HCT116 (cell line): ENCODE data around the gene ACVR1B. TPM values are rescaled to one million over a fixed set of nuclear protein-coding genes. Genes with fewer than 3 reads are reported as not detected.

Experiments
- ATAC-seq: fragments of 200-7000 bp; cut with Tn5 transposase; 2 replicates; pipeline ENCODE4 v1.9.1; 2020; ENCODE audit warnings: mild to moderate bottlenecking, moderate library complexity
- BruUV-seq: library from RNA; stranded (reverse); fragments of 400-500 nt; replicated peaks from 2 replicates; lab custom pipeline; 2021; lab: Mats Ljungman, UMichigan
- CTCF ChIA-PET: fragments of 300-600 bp; sonication (Branson Sonifier 250); formaldehyde crosslinking; loops from one replicate; lab custom pipeline; 2021; ENCODE audit warnings: antibody characterized with exemption; lab: Charles Lee
- POLR2A ChIA-PET: fragments of 300-600, 350-600 bp; sonication (Branson Sonifier 250); formaldehyde crosslinking; loops from one replicate; lab custom pipeline; 2021; ENCODE audit warnings: antibody characterized with exemption; lab: Charles Lee
- RAD21 ChIA-PET, 2 experiments: fragments of 300-600 bp; sonication (Branson Sonifier 250); formaldehyde crosslinking; loops; one replicate each; lab custom pipeline; 2023; ENCODE audit warnings: low total read pairs in 2 of 2; ENCODE audit not compliant: uncharacterized antibody in 2 of 2, unreplicated experiment in 2 of 2, low non-redundant PET in 1 of 2; lab: Charles Lee
- DNase-seq: peaks from one replicate; pipeline ENCODE4 v3.0.0-alpha.2; 2010; ENCODE audit warnings: low read depth, low spot score
- H2AFZ ChIP-seq: fragments of 200-600 bp; shearing (Covaris generic), sonication (generic); 2 replicates; pipeline ENCODE4 v1.6.1; 2017; ENCODE audit warnings: low read depth, mixed run types, mixed read lengths, antibody characterized with exemption, low read length; ENCODE audit not compliant: poor library complexity, severe bottlenecking
- H3K27ac ChIP-seq: 2 replicates; pipeline ENCODE4 v1.5.1; 2012; ENCODE audit warnings: low read depth, low read length
- H3K27me3 ChIP-seq: fragments of 200-600 bp; sonication (generic); 2 replicates; pipeline ENCODE4 v1.6.1; 2016; ENCODE audit warnings: mixed run types, low read length, mixed read lengths; ENCODE audit not compliant: insufficient read depth
- H3K36me3 ChIP-seq, 2 experiments: fragments of 200-500 bp in 1 of 2; fragments of 200-600 bp in 1 of 2; sonication (Bioruptor generic) in 1 of 2; sonication (generic) in 1 of 2; 2 replicates each; pipeline versions ENCODE4 v1.5.1 to v1.6.1; 2014 to 2016; ENCODE audit warnings: low read length in 2 of 2, inconsistent platforms in 1 of 2, mixed read lengths in 1 of 2, mixed run types in 1 of 2; ENCODE audit not compliant: insufficient read depth in 2 of 2, control insufficient read depth in 1 of 2
- H3K4me1 ChIP-seq, 2 experiments: fragments of 200-600 bp in 1 of 2; sonication (generic) in 1 of 2; 2 replicates each; pipeline versions ENCODE4 v1.5.1 to v1.6.1; 2012 to 2017; ENCODE audit warnings: low read length in 2 of 2, inconsistent platforms in 1 of 2, mild to moderate bottlenecking in 1 of 2, mixed read lengths in 1 of 2, mixed run types in 1 of 2, moderate library complexity in 1 of 2; ENCODE audit not compliant: insufficient read depth in 2 of 2, control insufficient read depth in 1 of 2
- H3K4me2 ChIP-seq: fragments of 200-600 bp; sonication (generic); 2 replicates; pipeline ENCODE4 v1.6.1; 2017; ENCODE audit warnings: mixed run types, low read length, mixed read lengths
- H3K4me3 ChIP-seq, 2 experiments: fragments of 200-600 bp in 1 of 2; sonication (generic) in 1 of 2; replicated peaks in 1 of 2; 2 replicates each; pipeline ENCODE4 v1.5.1; 2011 to 2016; ENCODE audit warnings: low read length in 2 of 2, control low read depth in 1 of 2, low read depth in 1 of 2, mild to moderate bottlenecking in 1 of 2, mixed read lengths in 1 of 2, mixed run types in 1 of 2
- H3K79me2 ChIP-seq: fragments of 200-600 bp; sonication (generic); 2 replicates; pipeline ENCODE4 v1.6.1; 2017; ENCODE audit warnings: mild to moderate bottlenecking, mixed run types, low read length, moderate library complexity, mixed read lengths; ENCODE audit not compliant: insufficient read depth
- H3K9ac ChIP-seq: fragments of 200-600 bp; sonication (generic); 2 replicates; pipeline ENCODE4 v1.6.1; 2016; ENCODE audit warnings: low read length, mixed read lengths
- H3K9me2 ChIP-seq: fragments of 200-600 bp; sonication (generic), shearing (Covaris generic); 2 replicates; pipeline ENCODE4 v1.6.1; 2017; ENCODE audit warnings: mixed run types, mild to moderate bottlenecking, moderate library complexity; ENCODE audit not compliant: insufficient read depth
- H3K9me3 ChIP-seq, 2 experiments: fragments of 200-500 bp in 1 of 2; fragments of 200-600 bp in 1 of 2; sonication (Bioruptor generic) in 1 of 2; sonication (generic) in 1 of 2; 2 replicates each; pipeline ENCODE4 v1.6.1; 2014 to 2017; ENCODE audit warnings: low read length in 2 of 2, mixed read lengths in 2 of 2, inconsistent platforms in 1 of 2, low read depth in 1 of 2, mild to moderate bottlenecking in 1 of 2, mixed run types in 1 of 2, moderate library complexity in 1 of 2; ENCODE audit not compliant: control insufficient read depth in 1 of 2, insufficient read depth in 1 of 2
- H4K20me1 ChIP-seq: fragments of 200-600 bp; sonication (generic), shearing (Covaris generic); 2 replicates; pipeline ENCODE4 v1.6.1; 2017; ENCODE audit warnings: mixed run types, mild to moderate bottlenecking, moderate library complexity; ENCODE audit not compliant: insufficient read depth
- CEBPB ChIP-seq: IDR thresholded peaks from 2 replicates; pipeline ENCODE4 v1.6.1; 2012; ENCODE audit warnings: low read depth
- EGR1 ChIP-seq: IDR thresholded peaks from 2 replicates; pipeline ENCODE4 v1.6.1; 2012; ENCODE audit warnings: low read depth
- ELF1 ChIP-seq: IDR thresholded peaks from 2 replicates; pipeline ENCODE4 v1.6.1; 2012; ENCODE audit warnings: low read depth, borderline replicate concordance
- EZH2phosphoT487 ChIP-seq: fragments of 200-600 bp; IDR thresholded peaks from 2 replicates; pipeline ENCODE4 v1.6.1; 2018; ENCODE audit warnings: antibody characterized with exemption, borderline replicate concordance
- FOSL1 ChIP-seq: IDR thresholded peaks from 2 replicates; pipeline ENCODE4 v1.6.1; 2012; ENCODE audit warnings: low read depth
- JUND ChIP-seq: IDR thresholded peaks from 2 replicates; pipeline ENCODE4 v1.6.1; 2012
- POLR2A ChIP-seq: IDR thresholded peaks from 2 replicates; pipeline ENCODE4 v1.7.0; 2011; ENCODE audit warnings: borderline replicate concordance; ENCODE audit not compliant: insufficient read depth, insufficient read length; ENCODE audit errors: extremely low read depth
- POLR2AphosphoS5 ChIP-seq: IDR thresholded peaks from 2 replicates; pipeline ENCODE4 v1.6.1; 2011; ENCODE audit warnings: mild to moderate bottlenecking, low read depth, low read length, moderate library complexity
- RAD21 ChIP-seq: IDR thresholded peaks from 2 replicates; pipeline ENCODE4 v1.6.1; 2012; ENCODE audit warnings: low read depth, mild to moderate bottlenecking
- REST ChIP-seq: IDR thresholded peaks from 2 replicates; pipeline ENCODE4 v1.6.1; 2012; ENCODE audit warnings: low read depth
- SIN3A ChIP-seq: IDR thresholded peaks from 2 replicates; pipeline ENCODE4 v1.6.1; 2012; ENCODE audit warnings: low read depth
- SP1 ChIP-seq: IDR thresholded peaks from 2 replicates; pipeline ENCODE4 v1.6.1; 2012; ENCODE audit warnings: low read depth
- SRF ChIP-seq: IDR thresholded peaks from 2 replicates; pipeline ENCODE4 v1.6.1; 2012; ENCODE audit warnings: low read depth
- TCF7L2 ChIP-seq: IDR thresholded peaks from 2 replicates; pipeline ENCODE4 v1.7.0; 2011; ENCODE audit warnings: borderline replicate concordance, inconsistent platforms; ENCODE audit not compliant: insufficient read depth, insufficient read length; ENCODE audit errors: extremely low read depth
- ZFX ChIP-seq: fragments of 450-650 bp; IDR thresholded peaks from 2 replicates; pipeline ENCODE4 v1.6.1; 2017
- ZNF274 ChIP-seq: fragments of 200-500 bp; sonication (Bioruptor generic); IDR thresholded peaks from 2 replicates; pipeline ENCODE4 v1.6.1; 2014; ENCODE audit warnings: mild to moderate bottlenecking, low read depth, low read length, inconsistent platforms
- intact Hi-C: fragments of 100-400 bp; cut with micrococcal nuclease; formaldehyde crosslinking; loops from 2 replicates; pipeline ENCODE4 v1.10.0; 2022
- total RNA-seq: library from RNA; stranded (reverse); gene quantifications from one replicate; pipeline ENCODE4 v1.2.1, GENCODE V29; 2021; ENCODE audit not compliant: unreplicated experiment
- TF ChIP-seq, protein P1 (sequence below): IDR thresholded peaks from 2 replicates; pipeline ENCODE4 v1.6.1; 2011; ENCODE audit warnings: mild to moderate bottlenecking, low read length, moderate library complexity; ENCODE audit not compliant: insufficient replicate concordance; ENCODE audit errors: extremely low read depth
- TF ChIP-seq, protein P2 (sequence below), 3 experiments: fragments of 200-600 bp in 1 of 3; sonication (generic) in 1 of 3; IDR thresholded peaks in 2 of 3; conservative IDR thresholded peaks in 1 of 3; 2 replicates each; pipeline ENCODE4 v1.5.1; 2012 to 2017; ENCODE audit warnings: low read depth in 2 of 3, low read length in 2 of 3, antibody characterized with exemption in 1 of 3, borderline replicate concordance in 1 of 3, control low read depth in 1 of 3, mild to moderate bottlenecking in 1 of 3, mixed read lengths in 1 of 3, mixed run types in 1 of 3, moderate library complexity in 1 of 3; ENCODE audit not compliant: insufficient read depth in 1 of 3

Gene ACVR1B
- total RNA-seq, 1 experiment from 2014 or later = 22.7 TPM

GRCh38 chr12:52007982-52008510 lies 56.5 kb downstream of the ACVR1B start:
- Histone ChIP-seq H4K20me1 (no peaks in the 10 kb centered on the region), H3K27ac (no peak overlapping the region), H3K79me2 (no peaks in the 10 kb centered on the region), H3K4me3 (no peak overlapping the region), H3K9me3 (no peaks in the 10 kb centered on the region), H3K4me1 (peaks cover 0 to 7% of the 10 kb centered on the region in 2 experiments; a peak in 2 of 4 replicates), H3K9me2 (no peaks in the 10 kb centered on the region), H3K4me2 (no peak overlapping the region), H3K36me3 (no peaks in the 10 kb centered on the region), H3K27me3 (no peaks in the 10 kb centered on the region), H3K9ac (no peak overlapping the region), H2AFZ (no peak overlapping the region)
- DNase-seq = no peak
- ChIA-PET POLR2A (no interaction called here), RAD21 (no interaction called here), CTCF (interaction anchor here (1.0 to 5.5 kb wide), 2 partner anchors 12 to 17 kb away, joined by 3 to 137 read pairs; no protein-coding TSS in a partner anchor)
- TF ChIP-seq RAD21 (no peak), ZFX (no peak), SP1 (no peak), JUND (no peak), FOSL1 (no peak), CEBPB (no peak), EGR1 (no peak), POLR2AphosphoS5 (no peak), TCF7L2 (no peak), SRF (no peak), ZNF274 (no peak), SIN3A (no peak), EZH2phosphoT487 (no peak), POLR2A (no peak), REST (no peak), ELF1 (no peak)
- TF ChIP-seq, protein P1, sequence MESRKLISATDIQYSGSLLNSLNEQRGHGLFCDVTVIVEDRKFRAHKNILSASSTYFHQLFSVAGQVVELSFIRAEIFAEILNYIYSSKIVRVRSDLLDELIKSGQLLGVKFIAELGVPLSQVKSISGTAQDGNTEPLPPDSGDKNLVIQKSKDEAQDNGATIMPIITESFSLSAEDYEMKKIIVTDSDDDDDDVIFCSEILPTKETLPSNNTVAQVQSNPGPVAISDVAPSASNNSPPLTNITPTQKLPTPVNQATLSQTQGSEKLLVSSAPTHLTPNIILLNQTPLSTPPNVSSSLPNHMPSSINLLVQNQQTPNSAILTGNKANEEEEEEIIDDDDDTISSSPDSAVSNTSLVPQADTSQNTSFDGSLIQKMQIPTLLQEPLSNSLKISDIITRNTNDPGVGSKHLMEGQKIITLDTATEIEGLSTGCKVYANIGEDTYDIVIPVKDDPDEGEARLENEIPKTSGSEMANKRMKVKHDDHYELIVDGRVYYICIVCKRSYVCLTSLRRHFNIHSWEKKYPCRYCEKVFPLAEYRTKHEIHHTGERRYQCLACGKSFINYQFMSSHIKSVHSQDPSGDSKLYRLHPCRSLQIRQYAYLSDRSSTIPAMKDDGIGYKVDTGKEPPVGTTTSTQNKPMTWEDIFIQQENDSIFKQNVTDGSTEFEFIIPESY = no peak
- TF ChIP-seq, protein P2, sequence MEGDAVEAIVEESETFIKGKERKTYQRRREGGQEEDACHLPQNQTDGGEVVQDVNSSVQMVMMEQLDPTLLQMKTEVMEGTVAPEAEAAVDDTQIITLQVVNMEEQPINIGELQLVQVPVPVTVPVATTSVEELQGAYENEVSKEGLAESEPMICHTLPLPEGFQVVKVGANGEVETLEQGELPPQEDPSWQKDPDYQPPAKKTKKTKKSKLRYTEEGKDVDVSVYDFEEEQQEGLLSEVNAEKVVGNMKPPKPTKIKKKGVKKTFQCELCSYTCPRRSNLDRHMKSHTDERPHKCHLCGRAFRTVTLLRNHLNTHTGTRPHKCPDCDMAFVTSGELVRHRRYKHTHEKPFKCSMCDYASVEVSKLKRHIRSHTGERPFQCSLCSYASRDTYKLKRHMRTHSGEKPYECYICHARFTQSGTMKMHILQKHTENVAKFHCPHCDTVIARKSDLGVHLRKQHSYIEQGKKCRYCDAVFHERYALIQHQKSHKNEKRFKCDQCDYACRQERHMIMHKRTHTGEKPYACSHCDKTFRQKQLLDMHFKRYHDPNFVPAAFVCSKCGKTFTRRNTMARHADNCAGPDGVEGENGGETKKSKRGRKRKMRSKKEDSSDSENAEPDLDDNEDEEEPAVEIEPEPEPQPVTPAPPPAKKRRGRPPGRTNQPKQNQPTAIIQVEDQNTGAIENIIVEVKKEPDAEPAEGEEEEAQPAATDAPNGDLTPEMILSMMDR (IDR thresholded peaks at IDR 0.05 in 2 of 3, conservative IDR thresholded peaks at IDR 0.05 in 1 of 3; ENCODE audit: borderline replicate concordance in 1 of 3, insufficient read depth in 1 of 3, low read depth in 2 of 3, low read length in 2 of 3) = no peak
- intact Hi-C loops = no loop called here
- BruUV-seq = no TSS peak
- no peak for ATAC-seq
